ENCODE results near the gene ANKRD11. TPM values are rescaled to one million over a fixed set of nuclear protein-coding genes. Genes with fewer than 3 reads are reported as not detected.

The ANKRD11 gene
- total RNA-seq, 1 experiment from 2014 or later = 99.4 TPM

- Histone ChIP-seq H3K27me3 (ENCODE audit: control insufficient read depth, insufficient read depth, low read length) (no peaks in the 10 kb centered on the region), H3K9me3 (ENCODE audit: control insufficient read depth, insufficient read depth, low read depth, low read length) (no peaks in the 10 kb centered on the region), H3K4me3 (ENCODE audit: low read depth in 2 of 2, low read length in 2 of 2) (no peak overlapping the region), H3K36me3 (ENCODE audit: control insufficient read depth, insufficient read depth, low read length) (no peaks in the 10 kb centered on the region), H3K4me1 (ENCODE audit: control insufficient read depth, insufficient read depth, low read length) (peaks cover 43% of the 10 kb centered on the region), H3K27ac (ENCODE audit: low read length) (no peak overlapping the region)
- DNase-seq (ENCODE audit: low read depth, low spot score) (no peak), ATAC-seq (no peak)
- TF ChIP-seq TCF7L2 (IDR thresholded peaks at IDR 0.05; ENCODE audit: low read depth, low read length) (no peak), SIN3A (IDR thresholded peaks at IDR 0.05; ENCODE audit: borderline replicate concordance, insufficient read depth, low read depth, low read length) (no peak), REST (IDR thresholded peaks at IDR 0.05; ENCODE audit: insufficient read depth in 1 of 2, low read depth in 2 of 2, low read length in 1 of 2) (no peak), POLR2AphosphoS5 (IDR thresholded peaks at IDR 0.05; ENCODE audit: low read depth, low read length) (no peak)
- TF ChIP-seq, protein P1, sequence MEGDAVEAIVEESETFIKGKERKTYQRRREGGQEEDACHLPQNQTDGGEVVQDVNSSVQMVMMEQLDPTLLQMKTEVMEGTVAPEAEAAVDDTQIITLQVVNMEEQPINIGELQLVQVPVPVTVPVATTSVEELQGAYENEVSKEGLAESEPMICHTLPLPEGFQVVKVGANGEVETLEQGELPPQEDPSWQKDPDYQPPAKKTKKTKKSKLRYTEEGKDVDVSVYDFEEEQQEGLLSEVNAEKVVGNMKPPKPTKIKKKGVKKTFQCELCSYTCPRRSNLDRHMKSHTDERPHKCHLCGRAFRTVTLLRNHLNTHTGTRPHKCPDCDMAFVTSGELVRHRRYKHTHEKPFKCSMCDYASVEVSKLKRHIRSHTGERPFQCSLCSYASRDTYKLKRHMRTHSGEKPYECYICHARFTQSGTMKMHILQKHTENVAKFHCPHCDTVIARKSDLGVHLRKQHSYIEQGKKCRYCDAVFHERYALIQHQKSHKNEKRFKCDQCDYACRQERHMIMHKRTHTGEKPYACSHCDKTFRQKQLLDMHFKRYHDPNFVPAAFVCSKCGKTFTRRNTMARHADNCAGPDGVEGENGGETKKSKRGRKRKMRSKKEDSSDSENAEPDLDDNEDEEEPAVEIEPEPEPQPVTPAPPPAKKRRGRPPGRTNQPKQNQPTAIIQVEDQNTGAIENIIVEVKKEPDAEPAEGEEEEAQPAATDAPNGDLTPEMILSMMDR (IDR thresholded peaks at IDR 0.05) = no peak
- ChIA-PET CTCF (no interaction called here), POLR2A (no interaction called here)
- no TSS peak for BruUV-seq (replicated peaks)
- in situ Hi-C loops (cut with HindIII; ENCODE audit: low pct_unique_long_range_greater_than_20kb, low sequenced_read_pairs) (no loop called here), intact Hi-C loops (cut with micrococcal nuclease; ENCODE audit: unreplicated experiment) (no loop called here)
Measured at GRCh38 chr16:89351645-89352044, 138.7 kb downstream of the ANKRD11 start.

DNA sequence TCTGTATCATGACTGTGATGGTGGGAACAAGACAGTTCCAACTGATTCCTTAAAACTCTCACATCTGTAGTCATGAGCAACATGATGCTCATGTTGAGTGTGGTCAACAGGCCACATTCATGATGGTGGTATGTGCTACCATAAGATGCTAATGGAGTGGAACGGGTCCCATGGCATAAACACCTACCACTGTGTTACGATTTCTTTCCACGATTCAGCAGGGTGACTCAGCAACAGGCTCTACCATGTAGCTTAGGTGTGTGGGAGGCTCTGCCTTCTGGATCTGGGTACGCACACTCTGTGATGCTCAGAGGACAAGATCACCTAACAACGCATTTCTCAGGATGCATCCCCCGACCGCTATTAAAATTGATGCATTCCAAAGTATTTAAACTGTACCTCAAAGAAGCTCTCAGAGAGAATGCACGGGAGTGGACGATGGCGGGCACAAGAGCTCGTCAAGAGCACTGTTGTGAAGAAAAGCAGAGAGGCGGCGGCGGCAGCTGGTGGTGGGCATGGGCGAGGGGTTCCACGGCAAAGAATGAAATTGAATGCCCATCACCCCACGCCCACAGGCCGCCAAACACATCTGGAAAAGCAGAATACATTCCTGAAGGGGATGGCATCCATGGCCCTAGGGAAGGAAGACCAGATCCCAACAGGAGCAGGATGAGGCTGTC, 139.5 kb downstream of the ANKRD11 start:
- POLR2A ChIA-PET = interaction anchor here (0.6 kb wide), 1 partner anchor 14 kb away, joined by 12 read pairs; no protein-coding TSS in a partner anchor
- H3K27ac ChIP-seq (ENCODE audit: low read length) = peak overlapping the region; percentile 51; the same call in 1 of the 2 replicates
- DNase-seq (ENCODE audit: low read depth, low spot score) (no peak), ATAC-seq (no peak; the same call in 1 of the 2 replicates)
- CTCF ChIA-PET = no interaction called here
- peaks cover 49% of the 10 kb centered on the region for H3K4me1 ChIP-seq (ENCODE audit: control insufficient read depth, insufficient read depth, low read length)
- H3K4me3 ChIP-seq (ENCODE audit: low read depth in 2 of 2, low read length in 2 of 2) = no peak overlapping the region
- no peaks in the 10 kb centered on the region for H3K36me3 ChIP-seq (ENCODE audit: control insufficient read depth, insufficient read depth, low read length)
- BruUV-seq (replicated peaks) = no TSS peak
- H3K9me3 ChIP-seq (ENCODE audit: control insufficient read depth, insufficient read depth, low read depth, low read length) = no peaks in the 10 kb centered on the region
- intact Hi-C loops (cut with micrococcal nuclease; ENCODE audit: unreplicated experiment) = no loop called here
- in situ Hi-C loops (cut with HindIII; ENCODE audit: low pct_unique_long_range_greater_than_20kb, low sequenced_read_pairs) = no loop called here
- TF ChIP-seq POLR2AphosphoS5 (IDR thresholded peaks at IDR 0.05; ENCODE audit: low read depth, low read length) = no peak
- no peak for TF ChIP-seq REST (IDR thresholded peaks at IDR 0.05; ENCODE audit: insufficient read depth in 1 of 2, low read depth in 2 of 2, low read length in 1 of 2)
- TF ChIP-seq, protein P1 (IDR thresholded peaks at IDR 0.05) = no peak
- no peak for TF ChIP-seq TCF7L2 (IDR thresholded peaks at IDR 0.05; ENCODE audit: low read depth, low read length)
- no peak for TF ChIP-seq SIN3A (IDR thresholded peaks at IDR 0.05; ENCODE audit: borderline replicate concordance, insufficient read depth, low read depth, low read length)
- no peaks in the 10 kb centered on the region for H3K27me3 ChIP-seq (ENCODE audit: control insufficient read depth, insufficient read depth, low read length)

All from Panc1 (cell line).